Measurements from ENCODE around the gene GPSM1.

- TF ChIP-seq, protein P1, sequence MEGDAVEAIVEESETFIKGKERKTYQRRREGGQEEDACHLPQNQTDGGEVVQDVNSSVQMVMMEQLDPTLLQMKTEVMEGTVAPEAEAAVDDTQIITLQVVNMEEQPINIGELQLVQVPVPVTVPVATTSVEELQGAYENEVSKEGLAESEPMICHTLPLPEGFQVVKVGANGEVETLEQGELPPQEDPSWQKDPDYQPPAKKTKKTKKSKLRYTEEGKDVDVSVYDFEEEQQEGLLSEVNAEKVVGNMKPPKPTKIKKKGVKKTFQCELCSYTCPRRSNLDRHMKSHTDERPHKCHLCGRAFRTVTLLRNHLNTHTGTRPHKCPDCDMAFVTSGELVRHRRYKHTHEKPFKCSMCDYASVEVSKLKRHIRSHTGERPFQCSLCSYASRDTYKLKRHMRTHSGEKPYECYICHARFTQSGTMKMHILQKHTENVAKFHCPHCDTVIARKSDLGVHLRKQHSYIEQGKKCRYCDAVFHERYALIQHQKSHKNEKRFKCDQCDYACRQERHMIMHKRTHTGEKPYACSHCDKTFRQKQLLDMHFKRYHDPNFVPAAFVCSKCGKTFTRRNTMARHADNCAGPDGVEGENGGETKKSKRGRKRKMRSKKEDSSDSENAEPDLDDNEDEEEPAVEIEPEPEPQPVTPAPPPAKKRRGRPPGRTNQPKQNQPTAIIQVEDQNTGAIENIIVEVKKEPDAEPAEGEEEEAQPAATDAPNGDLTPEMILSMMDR (IDR thresholded peaks at IDR 0.05), result no peak
- TF ChIP-seq EZH2 (IDR thresholded peaks at IDR 0.05), result no peak
- TF ChIP-seq EZH2phosphoT487 (IDR thresholded peaks at IDR 0.05), result no peak
Observed at GRCh38 chr9:136404801-136405136, 77.4 kb downstream of the GPSM1 start.
